ENCODE data around the gene MAPK7.

DNA sequence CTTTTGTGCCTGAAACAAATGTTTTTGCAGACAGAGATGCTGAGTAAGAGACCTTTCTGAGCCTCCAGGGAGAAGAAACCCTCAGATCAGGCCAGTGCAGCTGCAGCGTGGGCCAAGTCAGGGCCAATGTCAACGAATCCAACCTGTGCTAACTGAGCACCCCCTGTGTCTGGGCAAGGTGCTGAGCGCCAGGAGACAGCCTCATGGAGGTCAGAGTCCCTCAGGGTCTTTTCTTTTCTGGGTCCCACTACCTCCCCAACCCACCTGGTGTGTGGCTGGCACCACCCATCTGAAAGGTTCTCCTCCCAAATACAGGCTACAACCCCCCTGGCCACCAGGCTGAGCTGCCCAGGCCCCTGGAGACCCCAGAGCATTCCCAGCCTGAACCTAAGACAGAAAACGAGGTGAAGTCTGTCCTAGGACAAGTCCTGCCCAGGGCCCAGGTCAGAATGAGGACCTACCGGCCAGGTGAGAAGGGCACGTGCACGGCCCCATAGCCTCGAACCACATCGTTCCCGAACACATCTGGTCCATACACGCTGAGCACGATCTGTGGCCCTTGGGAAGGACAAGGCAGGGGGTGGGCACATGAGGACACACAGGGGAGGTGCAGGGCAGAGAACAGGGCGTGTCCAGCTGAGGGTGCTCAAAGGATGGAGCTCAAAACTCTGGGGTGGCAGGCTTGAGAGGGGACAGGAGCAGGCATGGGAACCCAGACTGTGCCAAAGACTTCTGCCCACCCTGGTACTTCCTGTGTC, 30.8 kb upstream of the MAPK7 start:
- TF ChIP-seq ZNF280A (IDR thresholded peaks at IDR 0.05; ENCODE audit: low read depth, partially characterized antibody) (no peak), KDM5B (IDR thresholded peaks at IDR 0.05; ENCODE audit: insufficient replicate concordance, low read depth, low read length) (no peak), NKRF (IDR thresholded peaks at IDR 0.05; ENCODE audit: borderline replicate concordance) (no peak), TEAD4 (IDR thresholded peaks at IDR 0.05; ENCODE audit: low read length) (no peak), TEAD4 (CRISPR knock-in tag; IDR thresholded peaks at IDR 0.05; ENCODE audit: borderline replicate concordance) (no peak)

All from K562 (cell line).